ENCODE results near the gene PSMG2.
A peak's percentile ranks its signal among the peaks of the same experiment; 100 is the strongest.

PSMG2 gene

GRCh38 chr18:12702221-12703095 is at the start of gene PSMG2, which contains the start of gene CEP76:
Gene PSMG2 (plus strand): TSS chr18:12703042. CDS start chr18:12703108, 66 bp downstream.
Gene CEP76 (minus strand): TSS chr18:12702723. CDS start chr18:12702548, 175 bp downstream.
- peak; percentile 5 for DNase-seq

GRCh38 chr18:12654971-12655370 is 47.9 kb upstream of the PSMG2 start:
- no peak for DNase-seq

GRCh38 chr18:12656605-12656937 is 46.3 kb upstream of the PSMG2 start:
- no peak for DNase-seq

- no peak for DNase-seq
These were observed 45.7 kb upstream of the PSMG2 start for GRCh38 chr18:12656938-12657683.

GRCh38 chr18:12657684-12658425 is 45.0 kb upstream of the PSMG2 start, which contains the start of gene SPIRE1:
Gene SPIRE1 (minus strand): TSS chr18:12658107. CDS start chr18:12657866, 241 bp downstream.
- no peak for DNase-seq

GRCh38 chr18:12658426-12659138 is 44.3 kb upstream of the PSMG2 start:
- no peak for DNase-seq

- peak; percentile 31 for DNase-seq
These were observed 42.8 kb upstream of the PSMG2 start for GRCh38 chr18:12659904-12660605.

GRCh38 chr18:12668041-12668440 is 34.8 kb upstream of the PSMG2 start:
- DNase-seq = no peak

- DNase-seq = no peak
These were observed 23.6 kb upstream of the PSMG2 start for GRCh38 chr18:12679183-12679786.

- DNase-seq = peak; percentile 27
These were observed 16.7 kb upstream of the PSMG2 start for GRCh38 chr18:12686100-12686499.

- DNase-seq = no peak
These were observed 13.5 kb upstream of the PSMG2 start for GRCh38 chr18:12689256-12689850.

- no peak for DNase-seq
These were observed 10.6 kb upstream of the PSMG2 start for GRCh38 chr18:12692206-12692605.

GRCh38 chr18:12694032-12694431 is 8.8 kb upstream of the PSMG2 start:
- DNase-seq = no peak

GRCh38 chr18:12699747-12700146 is 3.1 kb upstream of the PSMG2 start:
- DNase-seq = no peak

- no peak for DNase-seq
These were observed 1.7 kb upstream of the PSMG2 start for GRCh38 chr18:12701161-12701560.

- DNase-seq = no peak
These were observed 290 bp downstream of the PSMG2 start for GRCh38 chr18:12703096-12703567.

GRCh38 chr18:12703664-12704063 is 822 bp downstream of the PSMG2 start:
- no peak for DNase-seq

GRCh38 chr18:12711446-12711845 is 8.6 kb downstream of the PSMG2 start:
- no peak for DNase-seq

GRCh38 chr18:12721495-12722275 is 18.8 kb downstream of the PSMG2 start:
- DNase-seq = no peak

- no peak for DNase-seq
These were observed 19.9 kb downstream of the PSMG2 start for GRCh38 chr18:12722731-12723130.

All from NCI-H1694 (cell line).